Panc1 (cell line): ENCODE measurements around the gene GBA3.

Experiments
- POLR2AphosphoS5 ChIP-seq: IDR thresholded peaks from 2 replicates; pipeline ENCODE4 v1.6.1; 2012; ENCODE audit warnings: mild to moderate bottlenecking, low read depth, low read length, moderate library complexity
- SIN3A ChIP-seq: IDR thresholded peaks from 2 replicates; pipeline ENCODE4 v1.6.1; 2012; ENCODE audit warnings: low read depth, mild to moderate bottlenecking, low read length, moderate library complexity, borderline replicate concordance; ENCODE audit not compliant: insufficient read depth
- TCF7L2 ChIP-seq: IDR thresholded peaks from 2 replicates; pipeline ENCODE4 v1.6.1; 2011; ENCODE audit warnings: mild to moderate bottlenecking, low read depth, low read length, inconsistent platforms
- TF ChIP-seq, protein P1 (sequence below): fragments of 450-650 bp; IDR thresholded peaks from 2 replicates; pipeline ENCODE4 v1.5.1; 2017; ENCODE audit warnings: mild to moderate bottlenecking

DNA sequence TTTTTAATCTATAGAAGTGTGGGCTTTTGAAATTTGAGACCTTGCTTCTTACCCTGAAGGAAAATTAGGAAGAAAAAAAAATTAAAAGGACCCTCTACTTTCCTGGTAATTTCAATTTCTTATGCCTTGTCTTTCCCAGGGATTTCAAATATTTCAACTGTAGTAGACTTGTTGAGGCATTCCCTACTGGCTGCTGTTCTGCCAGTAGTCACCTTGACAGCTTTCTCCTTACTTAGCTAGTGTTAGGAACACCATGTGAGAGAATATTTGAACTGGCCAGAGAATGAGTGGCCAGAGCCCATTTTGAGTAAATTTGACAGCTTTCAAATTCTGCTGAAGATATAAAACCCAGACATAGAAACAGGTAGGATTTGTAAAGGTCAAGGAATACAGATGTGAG is 24.0 kb upstream of the GBA3 start:
- TF ChIP-seq SIN3A = no peak
- TF ChIP-seq POLR2AphosphoS5 = no peak
- TF ChIP-seq, protein P1, sequence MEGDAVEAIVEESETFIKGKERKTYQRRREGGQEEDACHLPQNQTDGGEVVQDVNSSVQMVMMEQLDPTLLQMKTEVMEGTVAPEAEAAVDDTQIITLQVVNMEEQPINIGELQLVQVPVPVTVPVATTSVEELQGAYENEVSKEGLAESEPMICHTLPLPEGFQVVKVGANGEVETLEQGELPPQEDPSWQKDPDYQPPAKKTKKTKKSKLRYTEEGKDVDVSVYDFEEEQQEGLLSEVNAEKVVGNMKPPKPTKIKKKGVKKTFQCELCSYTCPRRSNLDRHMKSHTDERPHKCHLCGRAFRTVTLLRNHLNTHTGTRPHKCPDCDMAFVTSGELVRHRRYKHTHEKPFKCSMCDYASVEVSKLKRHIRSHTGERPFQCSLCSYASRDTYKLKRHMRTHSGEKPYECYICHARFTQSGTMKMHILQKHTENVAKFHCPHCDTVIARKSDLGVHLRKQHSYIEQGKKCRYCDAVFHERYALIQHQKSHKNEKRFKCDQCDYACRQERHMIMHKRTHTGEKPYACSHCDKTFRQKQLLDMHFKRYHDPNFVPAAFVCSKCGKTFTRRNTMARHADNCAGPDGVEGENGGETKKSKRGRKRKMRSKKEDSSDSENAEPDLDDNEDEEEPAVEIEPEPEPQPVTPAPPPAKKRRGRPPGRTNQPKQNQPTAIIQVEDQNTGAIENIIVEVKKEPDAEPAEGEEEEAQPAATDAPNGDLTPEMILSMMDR = no peak
- TF ChIP-seq TCF7L2 = no peak
